ENCODE results near the gene PLAAT5. TPM values are rescaled to one million over a fixed set of nuclear protein-coding genes. Genes with fewer than 3 reads are reported as not detected.

PLAAT5 gene
- total RNA-seq, 1 experiment from 2014 or later: not detected

GRCh38 chr11:63537293-63538101 is 46.5 kb upstream of the PLAAT5 start:
- H4K20me1 ChIP-seq (ENCODE audit: insufficient read depth): no peaks in the 10 kb centered on the region
- no peak overlapping the region for H3K27ac ChIP-seq (ENCODE audit: low read depth, low read length)
- no peaks in the 10 kb centered on the region; the same call in none of the 2 replicates for H3K27me3 ChIP-seq (ENCODE audit: insufficient read depth, low read length)
- no peak for TF ChIP-seq ZNF274 (IDR thresholded peaks at IDR 0.05; ENCODE audit: low read depth, low read length)
- TF ChIP-seq EZH2 (IDR thresholded peaks at IDR 0.05): no peak
- no peak for TF ChIP-seq TCF7L2 (IDR thresholded peaks at IDR 0.05; ENCODE audit: borderline replicate concordance, extremely low read depth, insufficient read depth, insufficient read length)
- TF ChIP-seq SIN3A (IDR thresholded peaks at IDR 0.05; ENCODE audit: low read depth): no peak
- TF ChIP-seq ZFX (IDR thresholded peaks at IDR 0.05): no peak
- no peak for TF ChIP-seq JUND (IDR thresholded peaks at IDR 0.05)
- TF ChIP-seq POLR2AphosphoS5 (IDR thresholded peaks at IDR 0.05; ENCODE audit: low read depth, low read length): no peak
- no peak for TF ChIP-seq CTCF (IDR thresholded peaks at IDR 0.05 in 2 of 3, conservative IDR thresholded peaks at IDR 0.05 in 1 of 3; ENCODE audit: borderline replicate concordance in 1 of 3, insufficient read depth in 1 of 3, low read depth in 2 of 3, low read length in 2 of 3)
- TF ChIP-seq EGR1 (IDR thresholded peaks at IDR 0.05; ENCODE audit: low read depth): no peak
- TF ChIP-seq SP1 (IDR thresholded peaks at IDR 0.05; ENCODE audit: low read depth): no peak
- no peaks in the 10 kb centered on the region for H3K79me2 ChIP-seq (ENCODE audit: insufficient read depth, low read length)
- DNase-seq (ENCODE audit: low read depth, low spot score) (no peak), ATAC-seq (no peak)
- CTCF ChIA-PET: no interaction called here
- POLR2A ChIA-PET: no interaction called here
- no peaks in the 10 kb centered on the region; a peak in 1 of 4 replicates for H3K4me1 ChIP-seq (ENCODE audit: control insufficient read depth in 1 of 2, insufficient read depth in 2 of 2, low read length in 2 of 2)
- H3K36me3 ChIP-seq (ENCODE audit: control insufficient read depth in 1 of 2, insufficient read depth in 2 of 2, low read length in 2 of 2): no peaks in the 10 kb centered on the region
- intact Hi-C loops (cut with micrococcal nuclease): no loop called here
- no peak overlapping the region for H3K4me2 ChIP-seq (ENCODE audit: low read length)
- no peaks in the 10 kb centered on the region for H3K9me3 ChIP-seq (ENCODE audit: control insufficient read depth in 1 of 2, insufficient read depth in 1 of 2, low read depth in 1 of 2, low read length in 2 of 2)
- H3K9ac ChIP-seq (ENCODE audit: low read length): no peak overlapping the region
- H3K4me3 ChIP-seq (replicated peaks in 1 of 2; ENCODE audit: low read depth in 1 of 2, low read length in 2 of 2): no peak overlapping the region
- no TSS peak for BruUV-seq (replicated peaks)
- H3K9me2 ChIP-seq (ENCODE audit: insufficient read depth): no peaks in the 10 kb centered on the region
- H2AFZ ChIP-seq (ENCODE audit: low read depth, low read length, poor library complexity, severe bottlenecking): no peak overlapping the region
- RAD21 ChIA-PET (ENCODE audit: low non-redundant PET in 1 of 2, low total read pairs in 2 of 2, uncharacterized antibody in 2 of 2, unreplicated experiment in 2 of 2): no interaction called here

Data from HCT116 (cell line).